HepG2 (cell line): ENCODE measurements around the gene LMCD1. TPM values are rescaled to one million over a fixed set of nuclear protein-coding genes. Genes with fewer than 3 reads are reported as not detected.

ENCODE experiments used
- ATAC-seq: fragments of 200-7000 bp; cut with Tn5 transposase; 3 replicates; pipeline ENCODE4 v1.9.1; 2020; ENCODE audit warnings: mild to moderate bottlenecking, moderate library complexity
- BruUV-seq: library from RNA; stranded (reverse); fragments of 400-500 nt; replicated peaks from 2 replicates; lab custom pipeline; 2021; lab: Mats Ljungman, UMichigan
- CTCF ChIA-PET: fragments of 300-600 bp; formaldehyde crosslinking; extraction: SDS; loops from one replicate; lab custom pipeline; 2021; ENCODE audit warnings: low total read pairs, inconsistent platforms, low intra/inter-chr PET ratio; lab: Yijun Ruan, JAX
- POLR2A ChIA-PET: fragments of 350-600 bp; sonication (Branson Sonifier 250); formaldehyde crosslinking; loops from one replicate; lab custom pipeline; 2020; ENCODE audit warnings: antibody characterized with exemption, inconsistent platforms; lab: Yijun Ruan, JAX
- DNase-seq: peaks from one replicate; pipeline ENCODE4 v3.0.0-alpha.2; 2015; ENCODE audit warnings: low spot score
- FAIRE-seq: peaks from 3 replicates; lab custom pipeline; 2011; peaks lifted over from hg19 to GRCh38; lab: Jason Lieb, UNC
- H2AFZ ChIP-seq: one replicate; pipeline ENCODE4 v1.6.1; 2011; ENCODE audit warnings: low read length, inconsistent platforms
- H3K27ac ChIP-seq: fragments of 300-600 bp; 3 replicates; pipeline ENCODE4 v1.8.0; 2011; ENCODE audit warnings: mixed run types, mild to moderate bottlenecking, mixed read lengths, low read length, inconsistent platforms; ENCODE audit not compliant: insufficient read depth; ENCODE audit errors: extremely low read length
- H3K27me3 ChIP-seq, 2 experiments: fragments of 200-600 bp in 1 of 2; 2 replicates in 1 of 2; 3 replicates in 1 of 2; pipeline versions ENCODE4 v1.6.0 to v1.8.0; 2011; ENCODE audit warnings: low read length in 2 of 2, mild to moderate bottlenecking in 2 of 2, moderate library complexity in 2 of 2, inconsistent platforms in 1 of 2; ENCODE audit not compliant: insufficient read depth in 2 of 2, control insufficient read depth in 1 of 2
- H3K36me3 ChIP-seq, 2 experiments: fragments of 200-600 bp in 1 of 2; replicated peaks in 1 of 2; 2 replicates in 1 of 2; 3 replicates in 1 of 2; pipeline versions ENCODE4 v1.5.1 to v1.8.0; 2011; ENCODE audit warnings: low read length in 2 of 2, inconsistent platforms in 1 of 2; ENCODE audit not compliant: insufficient read depth in 2 of 2, control insufficient read depth in 1 of 2
- H3K4me1 ChIP-seq: 2 replicates; pipeline ENCODE4 v1.5.1; 2012; ENCODE audit warnings: low read length, inconsistent platforms; ENCODE audit not compliant: insufficient read depth
- H3K4me2 ChIP-seq: 2 replicates; pipeline ENCODE4 v1.6.0; 2011; ENCODE audit warnings: low read depth, low read length, inconsistent platforms
- H3K4me3 ChIP-seq, 3 experiments: fragments of 200-600 bp in 1 of 3; sonication (generic), shearing (Covaris generic) in 1 of 3; replicated peaks in 1 of 3; 2 replicates each; pipeline ENCODE4 v1.5.1; 2011 to 2016; ENCODE audit warnings: low read length in 3 of 3, inconsistent platforms in 2 of 3, low read depth in 2 of 3, mild to moderate bottlenecking in 2 of 3, control low read depth in 1 of 3, mixed read lengths in 1 of 3; ENCODE audit not compliant: insufficient read depth in 1 of 3
- H3K79me2 ChIP-seq: one replicate; pipeline ENCODE4 v1.6.1; 2011; ENCODE audit warnings: low read length, inconsistent platforms; ENCODE audit not compliant: insufficient read depth
- H3K9ac ChIP-seq: 2 replicates; pipeline ENCODE4 v1.6.0; 2011; ENCODE audit warnings: mild to moderate bottlenecking, low read depth, low read length, inconsistent platforms; ENCODE audit not compliant: insufficient read depth
- H3K9me3 ChIP-seq: 2 replicates; pipeline ENCODE4 v1.5.1; 2012; ENCODE audit warnings: mild to moderate bottlenecking, low read length
- H4K20me1 ChIP-seq: 2 replicates; pipeline ENCODE4 v1.6.0; 2011; ENCODE audit warnings: inconsistent platforms, mild to moderate bottlenecking, low read length, moderate library complexity; ENCODE audit not compliant: insufficient read depth
- CBX2 ChIP-seq, 2 experiments: fragments of 200-600 bp in 1 of 2; sonication (generic); formaldehyde crosslinking in 1 of 2; IDR thresholded peaks; 2 replicates each; pipeline versions ENCODE4 v1.7.0 to v1.8.1; 2018 to 2022; ENCODE audit warnings: low read depth in 2 of 2, low read length in 1 of 2, mild to moderate bottlenecking in 1 of 2, missing genetic modification reagents in 1 of 2
- CHD4 ChIP-seq: fragments of 200-600 bp; sonication (generic); IDR thresholded peaks from 2 replicates; pipeline ENCODE4 v1.7.0; 2017; ENCODE audit warnings: mild to moderate bottlenecking, low read length, borderline replicate concordance
- FOXK2 ChIP-seq: fragments of 450-650 bp; IDR thresholded peaks from 2 replicates; pipeline ENCODE4 v1.6.1; 2016
- HNRNPL ChIP-seq: fragments of 200-400 bp; formaldehyde crosslinking; IDR thresholded peaks from 2 replicates; pipeline ENCODE4 v1.6.1; 2017; ENCODE audit warnings: mild to moderate bottlenecking, low read depth, low read length
- IKZF1 ChIP-seq: fragments of 450-650 bp; IDR thresholded peaks from 2 replicates; pipeline ENCODE4 v1.7.1; 2016
- KDM2A ChIP-seq: sonication (generic); formaldehyde crosslinking; IDR thresholded peaks from 2 replicates; pipeline ENCODE4 v1.4.0; 2020; ENCODE audit warnings: low read depth, missing genetic modification reagents, borderline replicate concordance
- SALL2 ChIP-seq: sonication (generic); formaldehyde crosslinking; IDR thresholded peaks from 2 replicates; pipeline ENCODE4 v1.8.1; 2023; ENCODE audit warnings: mild to moderate bottlenecking, missing genetic modification reagents, inconsistent platforms
- TCF7L2 ChIP-seq: IDR thresholded peaks from 2 replicates; pipeline ENCODE4 v1.6.1; 2011; ENCODE audit warnings: mild to moderate bottlenecking, low read depth, low read length, moderate library complexity
- XRCC5 ChIP-seq: fragments of 200-400 bp; formaldehyde crosslinking; optimal IDR thresholded peaks from 2 replicates; pipeline ENCODE3; 2017; ENCODE audit warnings: mild to moderate bottlenecking, low read length
- ZFAT ChIP-seq: sonication (generic); formaldehyde crosslinking; conservative IDR thresholded peaks from 2 replicates; pipeline ENCODE4 v1.8.1; 2023; ENCODE audit warnings: missing genetic modification reagents, inconsistent platforms
- ZFYVE20 ChIP-seq: sonication (generic); formaldehyde crosslinking; IDR thresholded peaks from 2 replicates; pipeline ENCODE4 v1.8.0; 2023; ENCODE audit warnings: low read depth, mild to moderate bottlenecking, moderate library complexity, missing genetic modification reagents, borderline replicate concordance
- ZMYM4 ChIP-seq: sonication (generic); formaldehyde crosslinking; IDR thresholded peaks from 2 replicates; pipeline ENCODE4 v1.8.1; 2023; ENCODE audit warnings: mild to moderate bottlenecking, missing genetic modification reagents
- ZNF329 ChIP-seq: sonication (generic); formaldehyde crosslinking; IDR thresholded peaks from 2 replicates; pipeline ENCODE4 v1.9.0; 2021; ENCODE audit warnings: low read depth, mild to moderate bottlenecking, missing genetic modification reagents
- ZNF331 ChIP-seq: sonication (generic); formaldehyde crosslinking; IDR thresholded peaks from 2 replicates; pipeline ENCODE4 v1.4.0; 2020; ENCODE audit warnings: missing genetic modification reagents
- ZNF652 ChIP-seq: IDR thresholded peaks from 2 replicates; pipeline ENCODE4 v1.6.1; 2016; ENCODE audit warnings: low read depth, borderline replicate concordance
- ZNF720 ChIP-seq: sonication (generic); formaldehyde crosslinking; IDR thresholded peaks from 2 replicates; pipeline ENCODE4 v1.4.0; 2020; ENCODE audit warnings: missing genetic modification reagents
- ZNF788 ChIP-seq: sonication (generic); formaldehyde crosslinking; IDR thresholded peaks from 2 replicates; pipeline ENCODE4 v1.5.0; 2020; ENCODE audit warnings: mild to moderate bottlenecking, missing genetic modification reagents, borderline replicate concordance
- ZNF841 ChIP-seq: sonication (generic); formaldehyde crosslinking; IDR thresholded peaks from 2 replicates; pipeline ENCODE4 v1.8.1; 2023; ENCODE audit warnings: missing genetic modification reagents, borderline replicate concordance
- WGBS: methylation state at CpG from one replicate; pipeline ENCODE4 v1.1.6; 2017; ENCODE audit warnings: low lambda C conversion rate; 5-methylcytosine and 5-hydroxymethylcytosine counted together
- in situ Hi-C: cut with HindIII; loops from 2 replicates; pipeline ENCODE4 v1.10.0; 2017; ENCODE audit warnings: low pct_unique_long_range_greater_than_20kb; ENCODE audit not compliant: extremely low pct_ligation_motif_present
- intact Hi-C: fragments of 100-400 bp; cut with micrococcal nuclease; formaldehyde crosslinking; loops from one replicate; pipeline ENCODE4 v1.10.0; 2022; ENCODE audit not compliant: unreplicated experiment
- polyA plus RNA-seq, 8 experiments: library from polyadenylated mRNA; depleted of rRNA in 3 of 8; stranded (reverse) in 7 of 8; unstranded in 1 of 8; fragments of >200 nt; fragmentation: Illumina TruSeq in 4 of 8; extraction: Trizol in 4 of 8; gene quantifications; 2 replicates each; pipeline versions ENCODE4 v1.2.1 to v1.2.3, GENCODE V29; 2011 to 2016; ENCODE audit warnings: low read depth in 4 of 8, missing spikeins in 1 of 8, mixed read lengths in 1 of 8; ENCODE audit not compliant: insufficient read depth in 1 of 8
- total RNA-seq, 5 experiments: library from RNA; depleted of rRNA; stranded (reverse); fragments of >200 nt; fragmentation: Illumina TruSeq; extraction: Trizol; gene quantifications; 2 replicates each; pipeline ENCODE4 v1.2.3, GENCODE V29; 2016; ENCODE audit warnings: low read depth in 1 of 5
- TF ChIP-seq, protein P1 (sequence below): sonication (generic); formaldehyde crosslinking; conservative IDR thresholded peaks from 2 replicates; pipeline ENCODE4 v1.4.0; 2020; ENCODE audit warnings: missing genetic modification reagents

The LMCD1 gene
- total and polyA plus RNA-seq, 2 of the 13 experiments (the other 11 are each of a cell fraction or from before 2014, with no cell fraction given): 6.2 to 7.1 TPM

DNA sequence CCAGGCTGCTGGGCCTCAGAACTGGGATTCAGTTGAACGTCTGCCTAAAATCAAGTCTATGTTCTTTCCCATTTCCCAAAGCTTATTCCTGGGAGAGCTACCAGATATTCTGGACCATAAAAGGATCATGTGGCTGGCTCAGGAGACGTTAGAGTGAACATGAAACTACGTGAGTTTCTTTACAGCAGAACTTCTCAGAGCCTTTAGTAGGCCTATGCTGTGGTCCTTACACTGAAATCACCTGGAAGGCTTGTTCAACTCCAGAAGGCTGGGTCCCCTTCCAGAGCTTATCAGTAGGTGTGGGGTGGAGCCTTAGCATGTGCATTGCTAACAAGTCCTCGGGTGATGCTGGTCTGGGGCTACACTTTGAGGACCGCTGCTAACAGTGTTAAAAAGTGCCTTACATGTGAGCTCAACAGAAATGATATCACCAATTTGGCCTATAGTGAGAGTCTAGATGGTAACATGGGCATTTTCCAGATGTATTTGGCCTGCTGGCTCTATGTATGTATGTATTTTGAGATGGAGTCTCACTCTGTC lies 50.7 kb downstream of the LMCD1 start:
- CTCF ChIA-PET: no interaction called here

DNA sequence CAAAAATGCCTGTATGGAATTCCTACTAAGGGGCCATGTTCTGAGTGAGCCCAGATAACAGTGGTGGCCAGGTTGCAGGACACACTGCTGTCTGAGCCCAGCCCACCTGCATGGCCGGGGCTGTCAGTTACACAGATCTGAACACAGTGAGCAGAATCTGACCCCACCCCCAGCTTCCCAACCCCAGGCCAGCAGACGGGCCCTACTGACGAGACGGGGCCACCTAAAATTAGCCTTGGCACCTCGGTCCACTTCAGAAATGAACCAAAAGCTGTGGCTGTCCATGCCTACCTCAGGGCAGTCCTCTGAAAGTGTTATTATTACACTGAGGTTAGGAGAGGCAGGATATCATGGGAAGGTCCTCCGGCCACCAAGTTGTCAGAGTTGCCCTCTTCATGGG lies 51.8 kb downstream of the LMCD1 start:
- Histone ChIP-seq H3K9ac (no peak overlapping the region), H3K79me2 (no peaks in the 10 kb centered on the region), H3K4me1 (no peaks in the 10 kb centered on the region), H3K27ac (no peak overlapping the region), H3K9me3 (no peaks in the 10 kb centered on the region), H3K27me3 (no peaks in the 10 kb centered on the region), H4K20me1 (no peaks in the 10 kb centered on the region), H3K4me3 (no peak overlapping the region), H3K4me2 (no peak overlapping the region), H2AFZ (no peak overlapping the region), H3K36me3 (0 out of 5 replicates have a peak, but pooled peaks cover 2 to 7% of the 10 kb centered on the region in 2 experiments)
- ATAC-seq: no peak
- CTCF ChIA-PET: no interaction called here
- in situ Hi-C loops: no loop called here
- intact Hi-C loops: no loop called here
- DNase-seq: no peak
- no peak for TF ChIP-seq SALL2 (CRISPR knock-in tag)
- TF ChIP-seq XRCC5: no peak
- TF ChIP-seq HNRNPL: no peak
- no peak for TF ChIP-seq ZNF841 (CRISPR knock-in tag)
- TF ChIP-seq ZNF788 (CRISPR knock-in tag): no peak
- no peak for TF ChIP-seq ZNF720 (CRISPR knock-in tag)
- no peak for TF ChIP-seq CBX2 (IDR thresholded peaks at IDR 0.05; ENCODE audit: low read depth, low read length)
- TF ChIP-seq CBX2 (CRISPR knock-in tag; IDR thresholded peaks at IDR 0.05; ENCODE audit: low read depth): no peak
- no peak for TF ChIP-seq ZMYM4
- TF ChIP-seq ZNF331 (CRISPR knock-in tag): no peak
- no peak for TF ChIP-seq CHD4
- no peak for TF ChIP-seq ZFAT (CRISPR knock-in tag)
- TF ChIP-seq, protein P1, sequence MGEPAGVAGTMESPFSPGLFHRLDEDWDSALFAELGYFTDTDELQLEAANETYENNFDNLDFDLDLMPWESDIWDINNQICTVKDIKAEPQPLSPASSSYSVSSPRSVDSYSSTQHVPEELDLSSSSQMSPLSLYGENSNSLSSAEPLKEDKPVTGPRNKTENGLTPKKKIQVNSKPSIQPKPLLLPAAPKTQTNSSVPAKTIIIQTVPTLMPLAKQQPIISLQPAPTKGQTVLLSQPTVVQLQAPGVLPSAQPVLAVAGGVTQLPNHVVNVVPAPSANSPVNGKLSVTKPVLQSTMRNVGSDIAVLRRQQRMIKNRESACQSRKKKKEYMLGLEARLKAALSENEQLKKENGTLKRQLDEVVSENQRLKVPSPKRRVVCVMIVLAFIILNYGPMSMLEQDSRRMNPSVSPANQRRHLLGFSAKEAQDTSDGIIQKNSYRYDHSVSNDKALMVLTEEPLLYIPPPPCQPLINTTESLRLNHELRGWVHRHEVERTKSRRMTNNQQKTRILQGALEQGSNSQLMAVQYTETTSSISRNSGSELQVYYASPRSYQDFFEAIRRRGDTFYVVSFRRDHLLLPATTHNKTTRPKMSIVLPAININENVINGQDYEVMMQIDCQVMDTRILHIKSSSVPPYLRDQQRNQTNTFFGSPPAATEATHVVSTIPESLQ: no peak
- no peak for TF ChIP-seq FOXK2
- TF ChIP-seq IKZF1: no peak
- no peak for TF ChIP-seq ZNF652
- TF ChIP-seq ZFYVE20 (CRISPR knock-in tag): no peak
- TF ChIP-seq TCF7L2: no peak
- no peak for TF ChIP-seq KDM2A (CRISPR knock-in tag)
- WGBS: 92% methylated on average over 5 of the region's 6 CpGs
- BruUV-seq: no TSS peak
- POLR2A ChIA-PET: no interaction called here
- FAIRE-seq: no peak

More for the DNA sequence above, 50.7 kb downstream of the LMCD1 start:
- BruUV-seq: no TSS peak
- Histone ChIP-seq H4K20me1 (no peaks in the 10 kb centered on the region), H3K9ac (no peak overlapping the region), H3K4me2 (no peak overlapping the region), H3K79me2 (no peaks in the 10 kb centered on the region), H2AFZ (no peak overlapping the region), H3K4me3 (no peak overlapping the region), H3K9me3 (no peaks in the 10 kb centered on the region), H3K4me1 (no peaks in the 10 kb centered on the region), H3K27me3 (no peaks in the 10 kb centered on the region), H3K27ac (no peak overlapping the region), H3K36me3 (peaks cover 2 to 7% of the 10 kb centered on the region in 2 experiments; a peak in 1 of 5 replicates)
- POLR2A ChIA-PET: no interaction called here
- FAIRE-seq (no peak), DNase-seq (no peak), ATAC-seq (no peak)
- WGBS: 88% methylated on average over 3 of the region's 5 CpGs
- intact Hi-C loops: no loop called here
- in situ Hi-C loops: no loop called here
- TF ChIP-seq ZNF329 (CRISPR knock-in tag): no peak
